Calu3 (cell line): ENCODE results near the gene CALN1. TPM values are rescaled to one million over a fixed set of nuclear protein-coding genes. Genes with fewer than 3 reads are reported as not detected.

Experiments used
- BruUV-seq: library from RNA; stranded (reverse); fragments of 400-500 nt; replicated peaks from 2 replicates; lab custom pipeline; 2021; lab: Mats Ljungman, UMichigan
- CTCF ChIA-PET: fragments of 300-600 bp; sonication (Branson Sonifier 250); formaldehyde crosslinking; loops from one replicate; lab custom pipeline; 2022; ENCODE audit warnings: antibody characterized with exemption; lab: Charles Lee
- DNase-seq: peaks from one replicate; pipeline ENCODE4 v3.0.0; 2022
- H3K27ac Mint-ChIP-seq: one replicate; pipeline ENCODE4 v1.8.0; 2022; ENCODE audit warnings: mixed read lengths; ENCODE audit not compliant: unreplicated experiment
- H3K27me3 Mint-ChIP-seq: one replicate; pipeline ENCODE4 v1.8.0; 2022; ENCODE audit warnings: mixed read lengths; ENCODE audit not compliant: unreplicated experiment
- H3K36me3 Mint-ChIP-seq: one replicate; pipeline ENCODE4 v1.8.0; 2022; ENCODE audit warnings: mild to moderate bottlenecking, moderate library complexity, mixed read lengths; ENCODE audit not compliant: insufficient read depth, unreplicated experiment
- H3K4me1 Mint-ChIP-seq: one replicate; pipeline ENCODE4 v1.8.0; 2022; ENCODE audit warnings: mild to moderate bottlenecking, low read depth, mixed read lengths; ENCODE audit not compliant: unreplicated experiment
- H3K4me3 Mint-ChIP-seq: one replicate; pipeline ENCODE4 v1.8.0; 2022; ENCODE audit warnings: mild to moderate bottlenecking, low read depth, moderate library complexity, mixed read lengths; ENCODE audit not compliant: unreplicated experiment
- H3K9me3 Mint-ChIP-seq: one replicate; pipeline ENCODE4 v1.8.0; 2022; ENCODE audit warnings: low read depth, mixed read lengths; ENCODE audit not compliant: unreplicated experiment
- CTCF ChIP-seq: fragments of 200-600 bp; IDR thresholded peaks from one replicate; pipeline ENCODE4 v1.8.0; 2022; ENCODE audit warnings: antibody characterized with exemption; ENCODE audit not compliant: unreplicated experiment
- intact Hi-C: fragments of 100-400 bp; cut with micrococcal nuclease; formaldehyde crosslinking; loops from one replicate; pipeline ENCODE4 v1.10.0; 2022; ENCODE audit not compliant: unreplicated experiment
- total RNA-seq: library from RNA; stranded (reverse); gene quantifications from 2 replicates; pipeline ENCODE4 v1.2.3, GENCODE V29; 2022

The CALN1 gene
- total RNA-seq, 1 experiment from 2014 or later: not detected

GRCh38 chr7:72405871-72406270 is 6.3 kb downstream of the CALN1 start:
- no peak overlapping the region for H3K4me3 Mint-ChIP-seq
- no peaks in the 10 kb centered on the region for H3K4me1 Mint-ChIP-seq
- no peak for TF ChIP-seq CTCF
- H3K9me3 Mint-ChIP-seq: peaks cover 4% of the 10 kb centered on the region
- no peaks in the 10 kb centered on the region for H3K36me3 Mint-ChIP-seq
- CTCF ChIA-PET: no interaction called here
- intact Hi-C loops: no loop called here
- no peak for DNase-seq
- BruUV-seq: no TSS peak
- H3K27me3 Mint-ChIP-seq: no peaks in the 10 kb centered on the region
- peak overlapping the region; percentile 6 for H3K27ac Mint-ChIP-seq

GRCh38 chr7:72405418-72405817 is 6.7 kb downstream of the CALN1 start:
- intact Hi-C loops: no loop called here
- H3K4me3 Mint-ChIP-seq: no peak overlapping the region
- no peaks in the 10 kb centered on the region for H3K27me3 Mint-ChIP-seq
- CTCF ChIA-PET: no interaction called here
- BruUV-seq: no TSS peak
- peaks cover 4% of the 10 kb centered on the region for H3K9me3 Mint-ChIP-seq
- peak; percentile 3 for DNase-seq
- no peaks in the 10 kb centered on the region for H3K36me3 Mint-ChIP-seq
- TF ChIP-seq CTCF: no peak
- H3K4me1 Mint-ChIP-seq: no peaks in the 10 kb centered on the region
- H3K27ac Mint-ChIP-seq: peak overlapping the region; percentile 6

GRCh38 chr7:72404743-72405142 is 7.4 kb downstream of the CALN1 start:
- no peaks in the 10 kb centered on the region for H3K27me3 Mint-ChIP-seq
- H3K4me1 Mint-ChIP-seq: no peaks in the 10 kb centered on the region
- H3K9me3 Mint-ChIP-seq: peaks cover 4% of the 10 kb centered on the region
- H3K4me3 Mint-ChIP-seq: no peak overlapping the region
- CTCF ChIA-PET: no interaction called here
- intact Hi-C loops: no loop called here
- H3K27ac Mint-ChIP-seq: no peak overlapping the region
- TF ChIP-seq CTCF: no peak
- H3K36me3 Mint-ChIP-seq: no peaks in the 10 kb centered on the region
- no peak for DNase-seq
- BruUV-seq: no TSS peak

- no peak for DNase-seq
- intact Hi-C loops: no loop called here
- CTCF ChIA-PET: no interaction called here
- H3K36me3 Mint-ChIP-seq: no peaks in the 10 kb centered on the region
- H3K27ac Mint-ChIP-seq: no peak overlapping the region
- no TSS peak for BruUV-seq
- H3K4me1 Mint-ChIP-seq: no peaks in the 10 kb centered on the region
- H3K27me3 Mint-ChIP-seq: no peaks in the 10 kb centered on the region
- H3K4me3 Mint-ChIP-seq: no peak overlapping the region
- no peak for TF ChIP-seq CTCF
- H3K9me3 Mint-ChIP-seq: peaks cover 4% of the 10 kb centered on the region
Observed at GRCh38 chr7:72403458-72404076, 8.6 kb downstream of the CALN1 start.
